Fibroblast of skin of back (primary cell): ENCODE data around the gene PLSCR5. TPM values are rescaled to one million over a fixed set of nuclear protein-coding genes. Genes with fewer than 3 reads are reported as not detected.

Experiments used
- DNase-seq: peaks from one replicate; pipeline ENCODE4 v3.0.0-alpha.2; 2013
- polyA plus RNA-seq, 2 experiments: library from polyadenylated mRNA; unstranded; fragments of 120-200 nt; gene quantifications; one replicate each; pipeline ENCODE4 v1.2.1, GENCODE V29; 2013; ENCODE audit not compliant: insufficient read length in 2 of 2

Gene PLSCR5
- not detected for polyA plus RNA-seq (2013, experiment 1 of 2; ENCODE audit: insufficient read length)
- not detected for polyA plus RNA-seq (2013, experiment 2 of 2; ENCODE audit: insufficient read length)

DNA sequence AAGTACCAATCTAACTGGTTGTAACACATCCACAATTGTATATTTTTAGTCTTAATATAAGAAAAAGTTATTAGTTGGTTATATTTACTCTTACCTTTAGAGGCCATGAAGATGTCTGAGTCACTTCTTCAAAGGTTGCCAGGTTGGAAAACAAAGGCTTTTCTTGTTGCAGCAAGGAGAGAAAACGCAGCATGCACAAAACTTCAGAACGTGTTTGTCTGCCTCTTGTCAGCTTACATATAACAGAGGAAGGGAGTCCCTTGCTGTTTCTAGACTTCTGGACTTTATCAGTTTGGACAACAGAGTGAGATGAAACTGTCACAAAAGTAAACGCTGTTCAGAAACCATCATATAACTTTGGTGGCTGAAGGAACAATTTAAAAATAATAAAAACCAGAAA is at the start of gene PLSCR5:
PLSCR5 (minus strand) TSS at position 241 of the 400 bp plus-strand sequence; CDS start at position 107, 134 bp downstream.
- DNase-seq = no peak

DNA sequence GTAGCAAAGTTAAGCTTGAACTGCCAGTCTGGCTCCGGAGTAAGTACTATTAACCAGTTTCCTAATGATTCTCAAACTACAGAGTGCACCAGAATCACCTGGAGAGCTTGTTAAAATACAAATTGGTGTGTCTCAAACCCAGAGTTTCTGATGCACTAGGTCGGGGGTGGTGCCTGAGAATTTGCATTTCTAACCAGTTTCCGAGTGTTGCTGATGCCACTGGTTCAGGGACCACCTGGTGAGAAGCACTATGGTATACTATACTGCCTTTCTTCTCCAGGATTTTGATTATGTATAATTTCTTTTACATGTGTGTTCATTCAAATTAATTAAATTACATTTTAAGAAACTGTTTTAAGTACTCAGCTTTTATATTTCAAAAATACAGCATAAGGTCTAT is 48.8 kb upstream of the PLSCR5 start:
- DNase-seq = no peak

DNA sequence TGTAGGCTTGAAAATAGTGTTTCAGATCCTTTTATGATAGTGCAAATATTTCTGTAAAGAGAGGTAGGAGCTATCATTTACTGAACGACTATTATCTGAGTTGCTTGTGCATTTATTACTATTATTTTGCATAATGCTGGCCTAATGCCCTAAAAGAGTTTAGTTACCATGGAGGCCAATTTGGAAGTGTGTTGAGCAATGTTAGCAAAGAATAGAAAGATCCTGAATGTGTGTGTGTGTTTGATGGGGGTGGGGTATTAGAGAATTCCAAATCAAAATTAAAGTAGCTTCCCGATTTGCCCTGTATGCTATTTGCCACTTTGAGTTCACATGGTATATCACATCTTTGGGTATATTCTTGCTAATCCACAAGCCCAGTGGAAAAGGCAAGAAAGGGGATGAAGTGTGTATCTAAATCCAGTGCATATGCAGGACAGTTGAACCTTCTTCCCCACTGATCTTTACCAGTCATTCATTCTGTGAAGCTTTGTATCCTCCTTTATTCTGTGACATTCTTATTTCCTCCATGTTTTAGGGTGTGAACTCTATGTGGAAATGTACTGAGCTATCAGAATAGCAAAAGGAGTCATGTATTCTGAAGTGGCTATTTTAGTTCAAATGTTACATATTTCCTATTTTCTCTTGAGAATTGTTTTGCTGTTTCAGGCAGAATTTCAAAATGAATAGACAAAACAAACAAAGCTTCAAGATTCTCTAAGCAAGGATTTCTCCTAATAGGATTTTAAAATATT is 45.7 kb upstream of the PLSCR5 start:
- DNase-seq = peak; percentile 5

- DNase-seq = no peak
Measured at GRCh38 chr3:146646261-146646660, 41.1 kb upstream of the PLSCR5 start.

DNA sequence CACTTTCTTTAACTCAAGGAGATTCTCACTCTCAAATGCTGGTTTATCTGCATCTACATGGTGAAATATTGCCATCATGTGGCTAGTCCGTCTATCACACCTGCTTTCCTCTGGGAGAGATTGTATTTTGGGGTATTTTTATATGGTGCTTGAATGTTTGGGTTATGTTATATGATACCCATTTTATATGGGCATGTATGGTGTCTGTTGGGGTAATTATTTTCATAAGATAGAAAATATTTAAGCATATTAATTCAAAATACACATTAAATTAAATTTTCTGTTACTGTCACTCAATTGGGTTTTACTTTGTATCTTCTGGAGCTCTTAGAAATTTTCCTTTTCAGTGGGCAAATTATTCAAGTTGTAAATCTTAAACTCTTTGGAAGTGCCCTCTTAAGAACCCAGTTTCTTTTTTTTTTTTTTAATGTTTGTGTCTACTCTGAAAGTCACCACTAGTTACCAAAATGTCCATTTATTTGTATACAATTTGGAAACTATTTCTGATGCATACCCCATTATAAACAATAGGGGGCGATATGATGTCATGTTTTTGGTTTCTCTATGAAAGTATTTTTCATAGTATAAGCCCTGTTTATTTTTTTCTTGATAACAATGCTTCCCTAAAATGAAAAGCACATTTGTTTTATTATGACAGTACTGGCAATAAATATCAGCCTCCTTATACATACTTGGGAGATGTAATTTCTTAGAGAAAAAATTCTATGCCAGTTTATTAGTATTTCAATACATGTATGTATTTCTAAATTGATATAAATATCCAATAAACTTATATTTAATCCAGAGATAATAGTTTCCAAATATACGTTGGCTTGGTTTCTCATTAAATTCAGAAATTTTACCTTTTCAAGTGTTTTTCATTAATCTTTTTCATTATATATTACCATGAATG is 36.1 kb upstream of the PLSCR5 start:
- peak; percentile 58 for DNase-seq

DNA sequence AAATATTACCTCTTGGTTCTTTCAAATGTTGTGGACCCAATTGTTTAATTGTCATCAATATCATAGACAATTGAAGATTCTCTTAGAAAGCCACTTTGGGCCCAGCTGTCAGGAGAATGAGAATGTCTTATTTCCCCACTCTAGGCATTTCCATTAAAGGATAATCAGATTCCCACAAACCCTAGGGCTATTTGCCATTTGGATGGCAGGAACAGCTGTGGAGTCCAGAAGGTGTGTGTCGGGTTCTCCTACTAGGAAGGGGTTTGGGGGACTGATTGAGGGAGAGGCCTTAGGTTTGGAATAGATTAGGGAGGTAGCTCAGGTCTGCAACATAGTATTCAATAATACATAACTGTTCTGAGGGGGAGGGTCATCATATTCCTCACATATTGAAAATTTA is 35.2 kb upstream of the PLSCR5 start:
- no peak for DNase-seq

- DNase-seq = no peak
Measured at GRCh38 chr3:146638718-146639117, 33.6 kb upstream of the PLSCR5 start.

DNA sequence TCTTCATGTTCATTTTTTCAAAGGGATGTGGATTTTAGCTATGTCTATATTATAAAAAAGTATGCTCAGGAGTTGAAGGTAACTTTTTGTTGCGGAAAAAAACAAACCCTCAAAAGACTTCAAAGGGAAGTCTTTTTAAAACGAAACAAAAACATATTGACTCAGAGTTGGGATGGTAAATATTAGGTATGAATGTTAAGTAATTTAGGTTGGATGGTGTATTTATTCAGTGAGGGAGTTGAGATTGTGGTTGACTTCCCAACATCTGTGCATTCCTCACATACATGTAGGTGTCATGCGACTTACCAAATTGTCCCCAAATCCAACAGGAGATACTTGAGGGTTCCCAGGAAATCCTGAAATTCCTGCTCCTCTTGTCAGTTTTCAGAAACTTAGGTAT is 32.7 kb upstream of the PLSCR5 start:
- DNase-seq = no peak

- DNase-seq = no peak
Measured at GRCh38 chr3:146636881-146637280, 31.7 kb upstream of the PLSCR5 start.

- DNase-seq = no peak
Measured at GRCh38 chr3:146634346-146634745, 29.2 kb upstream of the PLSCR5 start.

DNA sequence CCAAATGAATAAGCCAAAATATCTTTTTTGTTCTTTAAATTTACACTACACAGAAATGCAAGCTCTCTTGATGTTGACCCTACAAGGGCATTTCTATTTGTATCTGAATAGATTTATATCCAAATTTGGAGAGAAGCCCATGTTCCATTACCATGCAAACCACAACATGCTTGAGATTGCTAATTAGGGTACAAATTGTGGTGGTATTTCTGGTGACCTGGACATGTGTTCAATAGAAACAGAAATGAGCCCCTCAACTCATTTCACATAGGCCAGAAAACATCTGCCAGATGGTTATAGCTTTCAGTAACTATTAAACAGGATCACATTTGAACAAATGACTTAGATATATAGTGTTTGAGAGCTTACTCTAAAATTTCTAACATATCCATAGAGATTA is 23.5 kb upstream of the PLSCR5 start:
- no peak for DNase-seq

DNA sequence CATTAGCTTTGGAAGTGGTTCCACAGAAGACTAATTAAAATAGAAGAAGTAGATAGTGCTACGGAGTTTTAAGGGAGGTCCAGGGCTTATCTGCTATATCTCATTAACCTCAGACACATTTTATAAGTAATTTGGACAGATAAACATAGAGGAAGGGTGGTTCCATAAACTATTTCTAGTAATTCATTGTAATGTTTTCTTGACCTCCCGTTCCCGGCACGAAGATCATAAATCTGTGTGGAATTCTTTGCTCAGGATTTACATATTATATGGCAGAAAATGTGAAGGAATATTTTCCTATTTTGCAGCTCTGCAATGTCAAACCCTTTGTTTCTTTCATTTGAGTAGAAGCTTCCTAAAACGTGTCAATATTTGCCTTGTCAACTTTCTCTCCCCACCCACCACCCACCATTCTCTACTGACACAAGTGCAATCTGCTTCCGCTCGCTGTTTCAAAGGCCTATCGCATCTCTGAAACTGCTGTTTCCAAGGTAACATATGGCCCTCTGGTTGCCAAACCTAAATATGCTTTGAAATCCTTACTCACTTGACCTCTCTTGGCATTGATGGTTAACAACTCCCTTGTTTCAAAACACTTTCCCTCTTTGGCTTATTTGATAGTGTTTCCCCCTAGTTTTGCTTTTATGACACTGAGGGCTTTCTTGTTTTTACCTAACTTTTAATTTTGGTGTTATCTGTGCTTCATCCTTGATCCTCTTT is 21.4 kb upstream of the PLSCR5 start:
- DNase-seq = no peak

DNA sequence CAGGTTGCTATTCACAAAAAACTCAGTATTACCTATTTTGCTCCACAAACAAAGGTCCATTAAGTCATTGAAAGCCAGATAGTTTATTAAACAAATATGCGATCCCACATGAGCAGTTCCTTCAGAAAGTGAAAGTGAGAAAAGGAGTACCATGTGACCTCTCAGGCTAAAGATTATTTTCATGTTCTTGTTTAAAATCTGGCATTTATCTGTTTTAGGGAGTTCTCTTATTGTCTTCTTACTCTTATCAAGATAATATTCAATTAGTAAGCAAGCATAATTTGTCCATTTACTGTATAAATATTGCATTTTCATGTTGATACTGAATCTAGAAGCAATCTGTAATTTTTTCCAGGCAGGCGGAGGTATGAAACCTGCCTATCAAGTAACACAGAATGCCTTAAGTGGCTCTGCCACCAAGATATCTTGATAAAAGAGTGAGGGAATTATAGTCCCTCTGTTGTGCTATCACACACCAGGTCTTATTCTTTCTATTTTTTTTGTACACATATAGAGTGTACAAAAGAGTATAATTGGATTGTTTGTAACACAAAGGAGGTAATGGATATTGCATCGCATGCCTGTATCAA is 20.1 kb upstream of the PLSCR5 start:
- no peak for DNase-seq

DNA sequence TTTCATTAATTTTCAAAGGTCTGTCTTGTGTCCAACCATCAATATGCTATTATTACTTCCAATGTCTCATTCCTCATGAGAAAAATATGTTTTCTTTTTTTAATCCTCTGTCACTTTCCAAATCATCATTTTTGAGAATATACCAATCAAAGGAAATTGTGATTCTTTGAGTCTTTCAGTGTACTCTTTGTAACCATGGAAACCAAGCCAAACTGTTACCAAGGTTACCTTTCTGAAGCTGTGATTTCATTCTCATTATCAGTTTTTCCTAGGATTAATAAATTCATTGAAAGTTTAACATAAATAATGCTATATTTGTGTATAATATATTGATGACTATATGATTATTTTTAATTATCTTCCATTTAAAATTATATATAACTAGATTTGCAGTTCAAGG is 16.6 kb upstream of the PLSCR5 start:
- no peak for DNase-seq

GRCh38 chr3:146612015-146612414 is 6.9 kb upstream of the PLSCR5 start:
- DNase-seq = no peak

DNA sequence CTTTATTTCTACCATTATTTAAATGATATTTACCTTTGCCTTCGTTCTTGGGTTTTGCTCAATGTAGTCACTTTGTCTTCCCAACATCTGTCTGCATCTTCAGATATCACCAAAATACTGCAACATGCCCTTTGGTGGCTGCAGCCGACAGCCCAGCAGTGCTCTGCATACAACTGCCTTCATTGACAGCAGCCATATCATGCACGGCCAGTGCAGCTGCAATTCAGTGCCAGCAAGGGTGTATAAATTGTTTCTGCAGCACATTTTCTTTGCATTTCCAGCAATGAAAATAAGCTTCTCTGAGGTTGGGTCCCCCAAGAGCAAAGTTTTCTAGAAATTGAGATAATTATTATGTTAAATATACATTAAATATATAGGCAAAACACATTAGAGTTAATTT is 6.0 kb upstream of the PLSCR5 start:
- no peak for DNase-seq

DNA sequence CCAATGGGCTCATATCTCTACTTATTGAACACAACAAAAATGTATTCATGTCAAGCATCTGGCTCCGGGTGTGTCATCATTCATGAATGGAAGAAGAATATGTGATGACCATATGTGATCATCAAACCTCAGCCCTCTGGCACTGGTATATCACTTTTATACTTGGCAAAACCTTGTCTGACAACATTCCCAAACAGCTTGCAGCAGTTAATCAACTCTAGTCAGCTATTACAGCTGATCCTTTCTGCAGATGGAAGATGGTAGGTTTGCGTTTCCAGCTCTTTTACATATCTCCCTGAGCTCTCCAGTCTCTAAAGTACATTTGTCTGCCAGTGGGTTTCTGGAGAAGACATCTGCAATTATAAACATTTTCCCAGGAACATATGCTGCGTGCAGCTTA is 6.6 kb downstream of the PLSCR5 start:
- DNase-seq = no peak

DNA sequence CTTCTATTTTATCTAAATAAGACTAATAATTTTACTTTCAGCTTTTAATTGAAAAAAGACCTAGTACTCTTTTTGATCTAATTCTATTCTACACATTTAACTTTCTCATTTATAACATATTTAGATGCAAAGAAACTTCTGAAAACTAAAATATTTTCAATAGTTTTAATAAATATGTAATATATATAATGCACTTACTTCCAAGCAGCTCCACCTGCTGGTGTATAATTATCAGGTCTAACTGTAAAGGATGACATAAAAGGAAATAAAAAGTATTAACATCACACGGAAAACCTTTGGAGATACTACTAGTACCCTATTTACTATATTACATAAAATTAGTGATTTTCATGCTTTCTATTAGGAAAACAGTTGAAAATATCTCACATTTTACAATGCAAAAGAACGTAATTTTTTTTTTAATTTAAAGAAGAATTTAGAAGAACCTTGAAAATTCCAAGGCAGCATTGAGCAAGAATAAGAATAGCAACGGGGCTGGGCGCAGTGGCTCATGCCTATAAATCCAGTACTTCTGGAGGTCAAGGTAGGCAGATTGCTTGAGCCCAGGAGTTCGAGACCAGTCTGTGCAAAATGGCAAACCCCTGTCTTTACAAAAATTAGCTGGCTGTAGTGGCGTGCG is 10.2 kb downstream of the PLSCR5 start:
- peak; percentile 10 for DNase-seq

- no peak for DNase-seq
Measured at GRCh38 chr3:146593776-146594175, 11.4 kb downstream of the PLSCR5 start.

DNA sequence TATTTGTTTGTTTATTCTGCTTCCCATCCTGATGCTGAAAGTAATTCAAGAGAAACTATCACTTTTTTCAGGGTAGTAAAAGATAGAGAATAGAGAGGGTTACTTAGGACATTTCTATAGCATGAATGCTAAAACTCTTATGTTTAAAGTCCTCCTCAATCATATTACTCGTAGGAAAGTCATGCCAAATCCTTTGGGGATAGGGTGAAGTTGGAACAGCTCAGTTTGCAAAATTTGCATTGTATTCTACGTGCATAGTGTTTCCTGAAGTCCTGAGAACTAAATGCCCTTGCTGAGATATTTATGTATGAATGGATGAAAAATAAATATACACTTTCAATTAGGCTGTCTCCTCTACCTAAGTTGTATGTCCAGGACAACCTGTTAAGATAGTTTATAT is 14.6 kb downstream of the PLSCR5 start:
- DNase-seq = peak; percentile 83

- peak; percentile 61 for DNase-seq
Measured at GRCh38 chr3:146589899-146590508, 15.1 kb downstream of the PLSCR5 start.

- no peak for DNase-seq
Measured at GRCh38 chr3:146585156-146585555, 20.0 kb downstream of the PLSCR5 start.
